ENCODE results near the gene CALY.

DNA sequence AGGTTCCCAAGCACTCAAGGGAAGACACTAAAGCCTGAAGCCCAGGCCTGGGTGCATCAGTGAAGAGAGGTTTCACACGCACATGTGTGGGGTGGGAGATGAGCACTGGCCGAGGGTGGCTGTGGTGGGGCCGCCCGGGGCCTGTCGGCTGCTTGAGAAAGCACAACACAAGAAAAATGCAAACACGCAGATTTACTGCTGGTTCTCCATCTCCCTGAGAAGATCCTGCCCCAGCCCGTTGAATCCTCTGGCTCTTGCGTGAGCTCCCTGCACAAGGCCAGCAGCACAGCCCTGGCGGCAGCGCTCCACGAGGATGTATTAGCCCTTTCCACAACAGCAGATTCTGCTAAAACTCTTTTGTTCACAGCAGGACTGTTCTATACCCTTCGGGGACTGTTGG is 21.8 kb downstream of the CALY start:
- TF ChIP-seq, protein P1, sequence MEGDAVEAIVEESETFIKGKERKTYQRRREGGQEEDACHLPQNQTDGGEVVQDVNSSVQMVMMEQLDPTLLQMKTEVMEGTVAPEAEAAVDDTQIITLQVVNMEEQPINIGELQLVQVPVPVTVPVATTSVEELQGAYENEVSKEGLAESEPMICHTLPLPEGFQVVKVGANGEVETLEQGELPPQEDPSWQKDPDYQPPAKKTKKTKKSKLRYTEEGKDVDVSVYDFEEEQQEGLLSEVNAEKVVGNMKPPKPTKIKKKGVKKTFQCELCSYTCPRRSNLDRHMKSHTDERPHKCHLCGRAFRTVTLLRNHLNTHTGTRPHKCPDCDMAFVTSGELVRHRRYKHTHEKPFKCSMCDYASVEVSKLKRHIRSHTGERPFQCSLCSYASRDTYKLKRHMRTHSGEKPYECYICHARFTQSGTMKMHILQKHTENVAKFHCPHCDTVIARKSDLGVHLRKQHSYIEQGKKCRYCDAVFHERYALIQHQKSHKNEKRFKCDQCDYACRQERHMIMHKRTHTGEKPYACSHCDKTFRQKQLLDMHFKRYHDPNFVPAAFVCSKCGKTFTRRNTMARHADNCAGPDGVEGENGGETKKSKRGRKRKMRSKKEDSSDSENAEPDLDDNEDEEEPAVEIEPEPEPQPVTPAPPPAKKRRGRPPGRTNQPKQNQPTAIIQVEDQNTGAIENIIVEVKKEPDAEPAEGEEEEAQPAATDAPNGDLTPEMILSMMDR (conservative IDR thresholded peaks at IDR 0.05; ENCODE audit: low read length), result no peak
- TF ChIP-seq EZH2phosphoT487 (IDR thresholded peaks at IDR 0.05; ENCODE audit: borderline replicate concordance), result no peak

All from Loucy (cell line).